Left renal cortex interstitium (tissue), 4 donors: Measurements from ENCODE around the gene SH3BP5. TPM values are rescaled to one million over a fixed set of nuclear protein-coding genes. Genes with fewer than 3 reads are reported as not detected.
A peak's percentile ranks its signal among the peaks of the same experiment; 100 is the strongest.

Source experiments
- DNase-seq, 4 donors: peaks; one replicate each; pipeline ENCODE4 v3.0.0-alpha.2; 2013; ENCODE audit warnings: low read depth in 4 of 4, low spot score in 2 of 4, missing footprints in 1 of 4
- polyA plus RNA-seq, 4 donors: library from polyadenylated mRNA; unstranded; fragments of 120-200 nt; gene quantifications; one replicate each; pipeline ENCODE4 v1.2.1, GENCODE V29; 2013; ENCODE audit not compliant: insufficient read length in 4 of 4

Gene SH3BP5
- polyA plus RNA-seq, 4 donors: 46.0 to 64.4 (median 57.5) TPM

DNA sequence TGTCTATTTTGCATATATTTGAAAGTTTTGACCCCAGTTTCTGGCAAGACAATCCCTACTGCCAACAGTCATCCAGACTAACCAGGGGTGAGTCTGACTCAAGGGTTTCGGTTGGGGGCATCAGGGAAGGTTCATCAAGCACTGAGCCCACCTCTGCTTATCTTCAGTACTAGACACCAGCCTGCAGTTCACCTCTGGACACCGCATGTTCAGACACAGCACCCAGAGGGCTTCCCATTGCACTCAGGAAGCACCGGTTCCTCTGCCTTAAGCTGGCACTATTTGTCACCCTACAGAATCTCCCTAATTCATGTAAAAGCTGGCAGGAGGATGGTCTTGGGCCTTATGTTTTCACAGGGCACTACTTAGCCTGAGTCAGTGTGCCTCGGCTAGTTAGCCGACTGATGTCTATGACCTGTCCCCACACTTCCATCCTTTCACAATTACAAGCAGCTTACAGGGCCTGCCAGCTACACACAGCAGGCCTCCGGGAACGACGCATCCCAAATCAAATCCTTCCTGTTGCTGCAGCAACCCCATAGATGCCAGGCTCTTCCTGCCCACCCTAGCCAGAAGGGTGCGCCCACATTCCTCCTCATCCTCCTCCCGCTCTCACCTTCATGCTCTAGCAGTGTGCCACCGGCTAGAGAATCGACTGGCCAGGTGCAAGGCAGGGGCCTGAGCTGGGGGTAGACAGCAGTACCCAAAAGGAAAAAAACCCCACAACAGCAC, 52.5 kb downstream of the SH3BP5 start:
- DNase-seq: no peak

DNA sequence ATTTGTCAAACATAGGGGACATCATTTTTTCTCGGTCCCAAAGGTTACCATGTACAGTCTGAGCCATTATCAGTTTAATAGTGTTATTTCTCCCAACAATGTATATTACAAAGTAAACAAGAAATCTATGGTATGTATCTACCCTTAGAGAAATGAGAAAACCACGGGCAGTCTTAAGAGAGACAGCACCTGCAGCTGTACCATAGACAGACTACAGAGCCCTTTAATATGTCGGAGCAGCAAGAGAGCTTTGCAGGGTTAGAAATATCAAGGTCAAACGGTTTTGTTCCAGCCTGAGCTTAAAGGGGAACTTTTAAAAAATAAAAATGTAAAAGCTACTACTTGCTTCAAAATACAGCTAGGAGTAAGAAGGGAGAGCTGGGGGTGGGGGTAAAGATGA, 53.2 kb downstream of the SH3BP5 start:
- DNase-seq: no peak

DNA sequence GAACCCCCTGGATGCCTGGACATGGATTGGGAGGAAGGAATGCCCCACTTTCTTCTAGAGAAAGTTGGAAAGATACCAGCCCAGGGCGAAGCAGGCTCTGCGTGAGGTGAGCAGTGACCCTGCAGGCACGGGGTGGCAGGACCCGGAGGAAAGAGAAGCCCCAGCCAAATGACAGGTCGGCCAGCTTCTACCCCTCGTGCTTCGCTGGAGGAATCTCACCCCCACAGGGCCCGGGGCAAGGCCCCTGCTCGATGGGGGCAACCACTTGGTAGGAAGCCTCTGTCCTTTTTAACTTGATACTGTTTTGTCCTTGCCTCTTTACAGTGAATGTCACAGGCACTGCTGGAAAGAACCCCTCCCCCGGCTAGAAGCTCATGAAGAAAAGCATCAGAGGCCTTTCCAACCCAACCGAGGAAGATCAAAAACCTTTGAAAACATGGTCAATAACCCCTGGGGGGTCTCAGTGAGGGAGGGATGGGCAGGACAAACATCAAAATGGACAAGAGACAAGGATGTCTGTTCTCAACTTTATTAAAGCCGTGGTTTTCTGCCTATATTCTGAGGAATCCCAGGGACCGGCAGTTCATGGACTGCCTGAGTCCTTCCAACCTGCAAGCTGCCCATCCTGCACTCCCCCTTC, 54.4 kb downstream of the SH3BP5 start:
- no peak for DNase-seq

DNA sequence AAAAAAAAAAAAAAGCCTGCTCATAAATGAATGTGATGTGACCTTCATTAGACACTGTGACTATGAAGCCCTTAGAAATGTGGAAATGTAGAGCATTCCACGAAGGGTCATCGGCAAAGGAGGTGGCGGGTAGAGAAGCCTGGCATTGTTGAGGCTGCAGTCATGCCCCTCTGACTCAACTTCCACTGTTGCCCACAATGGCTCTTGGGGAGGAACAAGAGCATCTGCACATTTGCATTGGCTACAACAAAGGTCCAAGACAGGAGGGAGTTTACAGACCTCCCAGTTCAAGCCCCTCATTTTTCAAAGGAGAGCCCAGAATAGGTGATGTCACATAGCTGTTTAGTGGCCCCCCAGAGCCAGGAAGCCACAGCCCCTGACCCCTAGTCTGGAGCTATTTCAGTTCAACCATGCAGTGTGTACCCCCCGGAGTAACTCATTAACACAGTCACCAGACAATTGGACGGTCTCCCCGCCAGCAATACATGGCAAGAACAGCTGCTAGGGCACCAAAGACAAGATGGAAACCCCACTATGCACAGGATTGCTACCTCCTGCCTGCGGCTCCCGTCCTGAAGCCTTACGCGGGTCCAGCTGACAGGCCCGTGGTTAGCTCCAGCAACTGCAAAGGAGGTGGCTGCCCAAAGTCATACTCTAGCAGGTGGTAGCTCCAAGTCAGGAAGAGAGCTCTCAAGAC, 56.2 kb downstream of the SH3BP5 start:
- DNase-seq: no peak

DNA sequence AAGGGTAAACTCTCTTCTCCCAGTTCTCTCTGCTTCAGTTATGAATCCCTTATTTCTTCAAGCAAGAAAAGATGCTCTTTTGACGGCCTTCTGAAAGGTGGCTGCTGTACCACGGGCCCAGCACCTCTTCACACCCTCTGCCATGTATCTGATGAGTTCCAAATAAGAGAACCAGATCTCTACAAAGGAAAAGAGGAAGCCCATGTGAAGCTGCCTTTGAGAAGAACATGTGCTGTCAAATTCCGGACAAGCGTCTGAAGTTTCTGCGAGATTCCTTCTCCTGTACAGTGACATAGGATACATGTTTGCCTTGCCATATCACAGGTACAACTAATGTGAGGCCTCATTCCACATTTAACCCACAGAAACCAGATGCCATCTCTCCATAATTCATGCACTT, 59.2 kb downstream of the SH3BP5 start:
- DNase-seq: no peak

DNA sequence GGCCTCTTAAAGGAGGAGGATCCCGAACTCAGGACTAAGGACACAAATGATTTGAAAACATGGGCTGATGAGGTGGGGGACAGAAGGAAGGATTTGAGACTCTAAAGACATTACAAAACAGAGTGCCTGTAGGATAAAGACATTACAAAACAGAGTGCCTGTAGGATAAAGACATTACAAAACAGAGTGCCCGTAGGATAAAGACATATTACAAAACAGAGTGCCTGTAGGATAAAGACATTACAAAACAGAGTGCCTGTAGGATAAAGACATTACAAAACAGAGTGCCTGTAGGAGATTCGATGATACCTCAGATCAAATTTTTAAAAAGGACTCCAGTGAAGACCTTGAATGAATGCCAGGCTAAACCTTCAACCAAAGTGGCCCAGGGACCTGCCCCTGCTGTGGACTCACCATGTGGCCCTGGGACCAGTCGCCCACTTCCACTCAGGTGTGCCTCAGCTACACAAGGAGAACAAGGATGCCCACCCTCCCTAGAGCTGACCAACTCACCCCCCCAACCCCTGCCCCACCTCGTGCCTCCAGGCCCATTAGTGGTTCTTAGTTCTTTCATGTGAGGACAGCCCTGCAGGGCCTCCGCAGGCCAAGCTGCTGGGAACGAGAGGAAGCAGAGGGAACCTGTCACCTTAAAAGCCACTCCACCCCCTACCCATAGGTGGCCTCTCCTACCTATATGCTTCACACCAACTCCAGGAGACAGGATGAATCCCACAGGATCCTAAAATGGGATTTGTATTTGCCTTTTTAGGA, 59.8 kb downstream of the SH3BP5 start:
- DNase-seq: no peak

DNA sequence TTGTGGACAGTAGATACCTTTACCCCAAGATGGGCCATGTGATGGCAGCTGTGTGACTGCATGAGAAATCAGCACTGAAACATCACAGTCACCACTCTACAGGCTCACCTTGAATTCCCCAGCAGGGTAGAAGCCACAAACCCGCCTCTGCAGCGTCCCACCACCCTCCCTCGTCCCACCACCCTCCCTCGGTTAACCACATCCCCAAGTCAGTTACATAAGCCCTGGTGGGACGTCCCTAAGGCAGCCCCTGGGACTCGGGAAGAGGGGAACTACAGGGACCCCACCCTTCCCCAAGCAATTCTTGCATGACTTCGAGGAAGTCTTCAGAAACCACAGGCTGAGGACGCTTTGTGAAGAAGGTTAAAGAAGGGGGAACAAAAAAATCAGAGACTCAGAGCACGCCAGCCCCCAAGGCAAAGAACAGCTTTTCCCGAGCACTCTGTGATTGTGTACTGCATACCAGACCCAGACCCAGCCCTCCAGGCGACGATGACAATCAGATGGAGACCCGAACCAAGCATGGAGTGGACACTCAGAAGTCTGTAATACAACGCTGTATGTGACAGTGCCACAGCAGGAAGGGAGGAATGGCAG, 60.5 kb downstream of the SH3BP5 start:
- DNase-seq: no peak

DNA sequence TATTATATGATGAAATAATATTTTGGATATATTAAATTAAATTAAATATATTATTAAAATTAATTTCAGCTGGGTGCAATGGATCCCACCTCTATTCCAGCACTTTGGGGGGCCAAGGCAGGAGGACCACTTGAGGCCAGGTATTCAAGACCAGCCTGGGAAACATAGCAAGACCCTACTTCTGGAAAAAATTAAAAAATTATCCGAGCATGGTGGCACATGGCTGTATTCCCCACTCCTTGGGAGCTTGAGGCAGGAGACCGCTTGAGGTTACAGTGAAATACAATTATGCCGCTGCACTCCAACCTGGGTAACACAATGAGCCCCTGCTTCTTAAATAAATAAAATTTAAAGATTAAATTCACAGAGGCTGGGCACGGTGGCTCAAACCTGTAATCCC, 61.4 kb downstream of the SH3BP5 start:
- DNase-seq: no peak

DNA sequence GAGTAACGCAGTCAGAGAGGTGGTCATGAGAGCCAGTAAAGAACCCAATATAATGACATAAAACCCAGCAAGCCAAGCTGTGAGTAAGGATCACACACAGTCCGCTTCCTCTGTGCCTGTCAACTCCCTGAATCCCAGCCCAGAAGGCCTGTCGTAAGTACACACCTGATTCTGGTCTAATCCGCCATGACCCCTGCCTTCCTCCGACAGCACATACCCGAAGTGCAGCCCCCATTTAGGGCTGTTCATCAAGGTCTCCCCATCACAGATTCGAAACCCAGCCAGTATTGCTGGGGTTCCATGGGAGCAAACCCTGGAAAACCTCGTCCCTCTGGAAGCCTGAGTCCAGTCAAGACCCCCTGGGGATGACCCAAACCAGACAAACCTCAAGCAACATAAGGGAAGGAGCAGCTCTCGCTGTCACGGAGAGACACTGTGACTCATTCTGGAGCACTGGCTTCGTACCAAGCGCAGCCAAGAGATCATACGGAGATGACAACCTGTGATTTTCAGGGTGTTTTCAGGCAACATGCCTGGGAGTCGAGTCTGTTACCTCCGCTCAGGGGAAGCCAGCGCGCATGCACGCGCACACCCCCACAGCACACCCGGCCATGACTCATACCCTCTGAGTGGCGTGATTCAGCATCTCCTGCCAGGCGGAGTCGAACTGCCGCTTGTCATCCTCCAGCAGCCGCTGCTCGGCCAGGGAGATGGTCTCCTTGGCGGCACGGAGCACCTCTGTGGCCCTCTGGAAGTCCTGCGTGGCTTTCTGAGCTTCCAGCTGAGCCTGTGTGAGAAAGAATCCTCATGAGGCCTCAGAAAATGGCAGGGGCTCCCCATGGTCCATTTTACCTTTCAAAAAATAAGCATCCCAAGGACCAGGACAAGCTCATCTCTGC, 63.0 kb downstream of the SH3BP5 start:
- DNase-seq: no peak

DNA sequence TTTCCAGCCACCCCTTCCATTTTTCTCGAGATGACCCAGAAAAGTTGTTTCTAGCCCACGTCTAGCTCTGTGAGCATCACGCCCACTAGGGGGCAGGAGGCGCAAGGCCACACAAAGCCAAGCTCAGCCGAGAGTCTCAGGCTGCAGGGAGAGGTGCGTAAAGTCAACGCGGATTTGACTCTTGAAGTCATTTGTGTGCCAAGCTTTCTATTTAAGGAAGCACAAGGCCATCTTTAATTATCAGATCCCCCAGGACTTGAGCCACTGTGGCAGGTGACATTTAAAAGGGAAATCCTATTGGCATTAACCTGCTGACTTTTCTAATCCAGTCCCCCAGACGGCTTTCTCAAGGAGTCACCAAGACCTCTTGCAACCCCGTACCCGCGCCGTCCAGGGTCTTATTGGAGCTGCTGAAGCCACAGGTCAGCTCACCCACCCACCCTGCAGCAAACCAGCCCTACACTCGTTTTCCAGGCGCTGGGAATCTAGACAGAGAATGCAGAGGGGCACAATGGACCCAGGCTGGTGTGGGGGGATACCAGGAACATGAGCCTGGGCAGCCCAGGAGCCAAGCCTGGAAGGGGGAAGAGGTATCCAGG, 64.3 kb downstream of the SH3BP5 start:
- peak; percentile 41 to 77 (median 50) for DNase-seq

DNA sequence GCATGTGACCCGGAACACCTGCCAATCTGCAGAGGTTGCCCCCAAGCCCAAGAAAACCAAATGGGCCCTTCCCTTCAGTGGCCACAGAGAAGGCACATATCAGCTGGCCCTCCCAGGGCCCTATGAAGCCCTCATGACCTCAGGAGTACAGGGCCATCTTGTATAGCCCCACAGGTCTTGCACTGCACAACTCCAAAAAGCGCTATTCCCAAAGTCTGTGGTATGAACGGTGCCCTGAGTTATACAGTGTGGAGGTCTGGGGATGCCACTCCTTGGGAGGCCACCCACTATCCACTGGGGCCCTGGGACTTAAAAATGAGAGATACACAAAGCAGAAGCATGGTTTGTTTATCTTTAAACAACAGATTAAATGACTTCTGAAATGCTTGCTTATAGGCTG, 64.9 kb downstream of the SH3BP5 start:
- no peak for DNase-seq

DNA sequence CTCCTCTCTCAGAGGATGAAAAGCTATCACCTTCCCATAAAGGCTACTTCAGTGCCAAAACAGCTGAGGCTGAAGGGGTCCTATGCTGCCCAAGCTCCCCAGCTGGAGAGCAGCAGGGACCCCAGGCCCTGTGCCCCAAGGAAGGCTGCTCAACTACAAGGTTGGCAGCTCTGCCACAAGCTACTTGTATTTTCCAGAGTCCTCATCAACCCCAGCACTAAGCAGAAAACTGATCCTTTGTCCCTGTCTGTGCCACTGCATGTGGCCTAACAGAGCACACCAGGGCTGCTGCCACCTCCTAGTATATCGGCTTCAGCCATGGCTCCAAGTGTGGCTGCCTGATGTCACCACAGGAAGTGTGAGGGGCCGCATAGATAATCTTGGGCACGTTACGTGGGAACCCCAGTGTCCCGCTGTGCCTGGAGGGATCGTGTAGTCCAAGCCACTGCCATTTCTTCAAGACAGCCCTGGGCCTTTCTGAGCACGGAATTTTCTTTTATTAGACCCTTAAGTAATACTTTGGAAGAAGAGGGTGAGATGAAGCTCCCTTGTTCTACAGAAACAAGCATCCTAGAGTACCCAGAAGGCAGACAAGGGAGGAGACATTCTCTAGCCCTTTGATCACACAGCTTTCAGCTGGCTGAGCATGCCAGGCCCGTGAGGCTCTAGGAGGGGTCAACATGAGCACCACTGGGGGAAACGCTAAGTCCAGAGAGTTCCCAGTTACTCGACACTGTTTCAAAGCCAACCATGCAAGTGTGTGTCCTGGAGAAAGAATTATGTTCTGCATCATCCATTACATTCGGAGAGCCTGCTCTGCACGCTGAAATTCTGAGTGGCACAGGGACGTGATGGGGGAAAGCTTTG, 65.6 kb downstream of the SH3BP5 start:
- DNase-seq: no peak

DNA sequence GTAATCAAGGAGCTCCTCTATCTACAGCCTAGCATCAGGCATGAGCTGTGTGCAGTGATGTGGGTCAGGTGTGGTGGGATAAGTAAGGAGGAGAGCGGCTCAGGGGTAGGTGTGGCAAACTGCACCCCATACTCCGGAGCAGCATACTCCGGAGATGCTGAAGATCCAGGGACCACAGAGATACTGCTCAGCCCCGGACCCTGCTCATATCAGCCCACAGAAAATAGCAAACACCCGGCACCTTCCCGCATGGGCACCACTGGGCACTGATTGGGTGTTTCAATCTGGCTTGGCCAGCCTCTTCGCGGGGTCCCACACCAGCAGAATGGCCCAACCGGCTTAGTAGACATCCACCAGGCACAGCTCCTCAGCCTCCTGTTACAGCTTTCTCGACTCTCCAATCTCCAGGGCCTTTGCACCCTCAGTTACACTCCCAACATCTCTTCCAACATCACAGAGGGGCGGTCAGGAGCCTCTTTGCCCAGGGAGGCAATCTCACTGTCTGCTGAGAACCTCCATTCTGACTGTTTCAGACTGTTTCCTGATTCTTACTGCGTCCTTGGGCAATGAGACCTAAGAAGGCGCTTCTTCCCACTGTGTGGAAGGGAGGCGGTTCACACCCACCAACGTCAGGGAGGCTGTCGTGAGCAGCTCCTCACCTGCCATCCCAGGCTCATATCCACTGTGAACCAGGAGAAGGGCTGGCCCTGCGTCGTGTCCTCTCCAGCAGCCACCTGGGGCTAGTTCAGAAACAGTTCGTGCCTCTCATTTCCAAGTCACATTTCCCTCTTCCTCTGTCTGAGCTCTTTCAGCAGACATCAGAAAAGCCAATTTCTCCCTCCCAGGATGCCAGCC, 66.5 kb downstream of the SH3BP5 start:
- DNase-seq: no peak

DNA sequence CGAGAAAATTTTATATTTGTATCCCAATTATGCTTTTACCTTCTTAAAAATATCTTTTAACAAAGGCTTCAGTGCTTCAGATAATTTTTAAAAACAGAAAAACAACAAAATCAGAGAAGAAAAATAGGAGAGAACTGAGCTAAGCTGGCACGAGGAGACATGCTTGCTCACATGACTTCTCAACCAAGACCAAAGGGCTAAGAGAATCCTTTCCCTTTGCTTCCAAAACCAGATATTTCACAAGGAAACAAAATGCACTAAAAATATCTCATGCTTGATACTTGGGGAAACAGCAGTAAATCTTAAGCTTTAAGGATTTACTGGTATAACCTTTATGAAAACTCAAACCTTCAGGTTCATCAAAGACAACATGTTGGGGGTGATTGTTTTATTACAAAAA, 67.9 kb downstream of the SH3BP5 start:
- DNase-seq: no peak

DNA sequence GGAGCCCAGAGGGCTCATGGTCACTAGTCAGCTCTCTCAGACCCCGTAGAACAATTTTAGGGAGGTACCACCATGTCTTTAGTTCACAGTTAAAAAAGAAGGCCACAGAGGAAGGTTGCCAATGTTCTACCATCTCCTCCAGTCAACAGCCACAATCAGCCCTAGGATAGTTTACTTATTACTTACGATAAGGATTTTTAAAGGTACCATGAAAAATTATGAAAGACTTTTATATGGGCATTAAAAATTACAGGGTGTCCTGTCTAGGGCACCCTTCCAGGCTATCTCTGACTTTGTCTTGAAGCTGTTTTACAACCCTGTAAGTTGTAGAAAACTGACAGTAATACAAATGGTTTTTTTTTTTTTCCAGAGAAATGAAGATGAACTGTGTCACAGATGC, 68.5 kb downstream of the SH3BP5 start:
- no peak for DNase-seq

DNA sequence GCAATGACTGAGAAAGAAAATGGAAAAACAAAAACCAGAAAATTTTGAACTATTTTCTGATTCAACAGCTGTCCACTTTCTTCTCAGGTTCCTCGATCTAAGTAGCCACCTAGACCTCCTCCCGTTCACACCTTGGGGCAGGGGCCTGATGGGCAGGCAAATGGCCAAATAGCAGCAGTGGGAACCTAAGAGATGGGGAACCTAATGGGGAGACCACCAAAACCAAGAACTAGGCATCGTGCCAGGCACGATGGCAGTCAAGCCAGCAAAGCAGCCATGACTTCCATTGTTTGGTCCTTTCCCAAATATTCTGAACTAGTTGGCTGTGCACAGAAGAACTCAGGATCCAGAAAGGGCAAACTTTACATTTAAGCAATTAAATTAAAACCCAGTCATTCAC, 69.3 kb downstream of the SH3BP5 start:
- DNase-seq: no peak

DNA sequence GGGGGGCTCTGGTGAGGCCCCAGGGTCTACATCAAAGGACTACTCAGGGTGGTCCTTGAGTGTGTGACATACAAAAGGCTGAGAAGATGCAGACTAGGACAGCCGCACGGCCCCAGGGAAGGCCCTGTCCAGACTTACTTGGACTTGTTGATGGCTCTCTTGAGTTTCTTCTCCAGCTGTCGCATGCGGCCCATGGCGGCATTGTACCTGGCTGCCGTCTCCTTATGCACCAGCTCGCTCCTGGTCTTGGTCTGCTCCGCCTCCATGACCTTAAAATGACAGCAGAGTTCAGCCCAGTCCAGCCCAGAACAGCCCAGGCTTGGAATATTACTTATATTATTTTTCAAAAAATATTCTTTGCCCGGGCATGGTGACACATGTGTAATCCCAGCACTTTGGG, 70.4 kb downstream of the SH3BP5 start:
- DNase-seq: no peak

DNA sequence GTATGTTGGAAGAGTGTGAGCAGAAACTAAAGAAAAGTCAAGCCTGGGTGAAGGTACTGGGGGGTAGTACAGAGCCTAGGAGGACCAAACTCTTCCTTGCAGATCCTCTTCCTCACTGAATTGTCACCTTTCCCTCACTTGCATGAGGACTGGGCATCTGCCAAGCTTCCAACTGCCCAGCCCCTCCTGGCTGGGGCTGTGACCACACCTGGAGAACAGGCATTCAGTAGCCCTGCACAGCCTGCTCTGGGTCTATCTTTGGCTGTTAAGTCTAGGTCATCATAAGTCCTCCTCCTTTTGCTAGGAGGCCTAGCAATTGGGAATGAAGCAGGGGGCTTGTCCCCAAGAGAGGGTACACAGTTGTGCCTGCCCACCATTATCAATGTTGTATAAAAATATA, 71.1 kb downstream of the SH3BP5 start:
- no peak for DNase-seq
